ENCODE results near the gene LMBR1L.

The LMBR1L gene

DNA sequence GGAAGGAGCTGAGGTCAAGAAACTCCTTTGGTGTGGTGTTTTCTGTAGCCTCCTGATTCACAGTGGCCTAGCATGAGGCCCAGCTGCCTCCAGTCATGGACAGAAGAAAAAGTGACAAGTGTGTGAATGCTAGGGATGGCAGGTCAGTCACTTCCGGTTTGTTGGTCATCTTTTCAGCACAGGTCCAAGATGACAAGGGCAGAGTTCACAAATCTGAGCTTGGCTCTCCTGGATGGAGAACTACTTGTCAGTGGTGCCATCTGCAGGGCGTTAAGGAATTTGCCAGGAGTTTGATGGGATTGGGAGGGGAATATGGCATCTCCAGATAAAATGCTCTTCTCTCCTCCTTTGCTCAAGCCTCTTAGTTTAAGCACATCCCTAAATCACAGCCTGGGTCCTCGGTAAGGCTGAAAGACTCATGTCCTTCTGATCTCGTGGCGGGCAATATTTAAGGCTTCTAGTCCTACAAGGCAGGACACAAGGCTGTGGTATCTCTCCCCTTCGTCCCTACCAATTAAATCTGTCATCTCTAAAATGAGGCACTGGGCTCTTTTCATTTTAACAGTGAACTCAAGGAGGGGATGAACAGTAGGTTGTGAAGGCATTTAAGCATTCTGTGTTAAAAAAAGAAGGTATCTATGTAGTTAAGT, 10.5 kb upstream of the LMBR1L start:
- WGBS, 2 experiments: 37% methylated on average over 6 of the region's 6 CpGs
- Histone ChIP-seq H3K36me3 (ENCODE audit: control insufficient read depth, insufficient read depth, low read length) (no peaks in the 10 kb centered on the region), H3K9me3 (ENCODE audit: control insufficient read depth, low read length) (no peaks in the 10 kb centered on the region), H3K27me3 (ENCODE audit: control insufficient read depth, insufficient read depth, low read length, poor library complexity, severe bottlenecking) (no peaks in the 10 kb centered on the region), H3K27ac (ENCODE audit: insufficient read depth, low read depth, low read length, poor library complexity, severe bottlenecking) (no peak overlapping the region), H3K4me1 (ENCODE audit: control insufficient read depth, insufficient read depth, low read length) (peaks cover 7% of the 10 kb centered on the region), H3K4me3 (ENCODE audit: insufficient read depth, low read depth, low read length) (no peak overlapping the region)

DNA sequence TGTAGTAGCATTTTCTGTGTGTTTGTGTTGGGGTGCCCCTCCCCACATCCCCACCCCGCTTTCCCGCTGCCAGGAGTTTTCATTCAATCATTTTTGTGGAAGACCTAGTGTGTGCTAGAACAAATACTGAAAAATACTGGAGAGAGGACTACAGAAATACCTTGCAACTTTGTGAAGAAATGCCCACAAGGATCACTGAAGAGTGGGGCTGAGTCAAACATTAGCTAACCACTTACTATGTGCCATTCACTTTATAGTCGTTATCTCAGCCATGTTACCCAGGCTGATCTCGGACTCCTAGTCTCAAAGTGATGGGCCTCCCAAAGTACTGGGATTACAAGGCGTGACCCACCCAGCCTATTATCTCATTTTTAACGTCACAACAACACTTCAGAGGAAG, 559 bp upstream of the LMBR1L start:
- H3K27ac ChIP-seq (ENCODE audit: insufficient read depth, low read depth, low read length, poor library complexity, severe bottlenecking): no peak overlapping the region
- no peaks in the 10 kb centered on the region for H3K9me3 ChIP-seq (ENCODE audit: control insufficient read depth, low read length)
- H3K4me3 ChIP-seq (ENCODE audit: insufficient read depth, low read depth, low read length): peak overlapping the region; percentile 99
- no peaks in the 10 kb centered on the region for H3K36me3 ChIP-seq (ENCODE audit: control insufficient read depth, insufficient read depth, low read length)
- WGBS, 2 experiments: 61 to 79% methylated on average over 4 to 6 of the region's 6 CpGs
- H3K4me1 ChIP-seq (ENCODE audit: control insufficient read depth, insufficient read depth, low read length): peaks cover 7% of the 10 kb centered on the region
- H3K27me3 ChIP-seq (ENCODE audit: control insufficient read depth, insufficient read depth, low read length, poor library complexity, severe bottlenecking): no peaks in the 10 kb centered on the region

DNA sequence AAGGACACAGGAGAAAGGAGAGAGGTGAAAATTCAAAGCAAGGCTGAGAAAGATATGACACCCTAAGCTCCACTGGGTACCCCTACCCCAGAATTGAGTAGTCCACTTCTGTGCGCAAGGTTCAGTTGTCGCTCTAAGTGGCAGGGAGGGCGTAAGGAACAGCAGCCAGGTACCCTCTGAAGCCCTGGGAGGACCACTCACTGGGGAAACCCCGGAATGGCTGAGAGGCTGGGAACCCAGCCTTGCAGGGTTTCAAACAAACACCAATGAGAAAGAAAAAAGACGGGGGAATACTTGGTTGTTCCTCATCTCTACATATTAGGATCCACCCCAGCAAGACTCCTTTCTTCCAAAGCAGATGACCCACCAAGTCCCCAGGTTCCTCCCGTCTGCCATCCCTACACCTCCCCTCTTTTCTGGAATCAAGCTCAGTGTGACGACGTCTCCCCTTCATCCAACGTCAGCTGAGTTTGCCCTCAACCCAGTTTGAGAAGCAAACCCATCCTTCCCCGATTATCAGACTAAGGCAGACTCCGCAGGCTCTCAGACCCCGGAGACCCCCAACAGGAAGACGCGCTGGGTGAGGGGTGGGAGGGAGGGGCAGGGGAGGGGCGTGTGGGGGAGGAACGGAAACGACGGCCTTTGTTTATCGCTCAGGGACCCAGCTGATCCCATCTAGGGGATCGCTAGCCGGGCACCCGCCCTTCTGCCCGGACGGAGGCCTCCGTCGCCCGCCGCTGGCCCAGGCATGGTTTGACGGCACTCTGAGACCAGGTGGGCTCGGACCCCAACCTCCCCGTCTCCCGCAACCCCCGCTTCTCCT, 795 bp downstream of the LMBR1L start:
- WGBS, 2 experiments: 7% methylated on average over 31 to 33 of the region's 33 CpGs
- Histone ChIP-seq H3K36me3 (ENCODE audit: control insufficient read depth, insufficient read depth, low read length) (peaks cover 2% of the 10 kb centered on the region), H3K27ac (ENCODE audit: insufficient read depth, low read depth, low read length, poor library complexity, severe bottlenecking) (peak overlapping the region; percentile 85), H3K9me3 (ENCODE audit: control insufficient read depth, low read length) (no peaks in the 10 kb centered on the region), H3K4me3 (ENCODE audit: insufficient read depth, low read depth, low read length) (peak overlapping the region; percentile 99), H3K4me1 (ENCODE audit: control insufficient read depth, insufficient read depth, low read length) (peaks cover 7% of the 10 kb centered on the region), H3K27me3 (ENCODE audit: control insufficient read depth, insufficient read depth, low read length, poor library complexity, severe bottlenecking) (no peaks in the 10 kb centered on the region)

DNA sequence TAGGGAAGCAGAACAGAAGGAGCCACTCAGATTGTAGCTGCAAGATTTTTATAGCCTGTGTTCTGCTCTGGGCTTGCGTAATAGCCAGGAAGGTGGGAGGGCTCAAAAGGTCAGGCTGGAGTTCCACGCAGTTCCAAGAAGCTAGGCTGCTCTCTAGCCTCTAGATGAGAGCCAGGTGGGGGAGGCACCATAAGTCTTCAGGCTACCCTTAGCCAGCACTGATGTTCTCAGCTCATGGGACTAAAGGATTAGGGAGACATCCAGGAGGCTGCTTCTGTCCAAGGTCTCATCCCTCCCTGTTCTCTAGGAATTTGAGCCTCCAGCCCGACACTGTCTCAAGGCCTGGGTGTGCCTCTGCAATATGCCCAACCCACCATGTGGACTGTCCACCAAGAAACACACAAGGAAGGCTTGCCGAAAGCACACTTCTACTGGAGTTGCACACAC, 1.7 kb downstream of the LMBR1L start:
- H3K27ac ChIP-seq (ENCODE audit: insufficient read depth, low read depth, low read length, poor library complexity, severe bottlenecking): no peak overlapping the region
- peaks cover 10% of the 10 kb centered on the region for H3K36me3 ChIP-seq (ENCODE audit: control insufficient read depth, insufficient read depth, low read length)
- no peaks in the 10 kb centered on the region for H3K9me3 ChIP-seq (ENCODE audit: control insufficient read depth, low read length)
- H3K4me3 ChIP-seq (ENCODE audit: insufficient read depth, low read depth, low read length): peak overlapping the region; percentile 99
- no peaks in the 10 kb centered on the region for H3K27me3 ChIP-seq (ENCODE audit: control insufficient read depth, insufficient read depth, low read length, poor library complexity, severe bottlenecking)
- peaks cover 7% of the 10 kb centered on the region for H3K4me1 ChIP-seq (ENCODE audit: control insufficient read depth, insufficient read depth, low read length)
- WGBS, 2 experiments: 91 to 93% methylated on average over 4 of the region's 4 CpGs

DNA sequence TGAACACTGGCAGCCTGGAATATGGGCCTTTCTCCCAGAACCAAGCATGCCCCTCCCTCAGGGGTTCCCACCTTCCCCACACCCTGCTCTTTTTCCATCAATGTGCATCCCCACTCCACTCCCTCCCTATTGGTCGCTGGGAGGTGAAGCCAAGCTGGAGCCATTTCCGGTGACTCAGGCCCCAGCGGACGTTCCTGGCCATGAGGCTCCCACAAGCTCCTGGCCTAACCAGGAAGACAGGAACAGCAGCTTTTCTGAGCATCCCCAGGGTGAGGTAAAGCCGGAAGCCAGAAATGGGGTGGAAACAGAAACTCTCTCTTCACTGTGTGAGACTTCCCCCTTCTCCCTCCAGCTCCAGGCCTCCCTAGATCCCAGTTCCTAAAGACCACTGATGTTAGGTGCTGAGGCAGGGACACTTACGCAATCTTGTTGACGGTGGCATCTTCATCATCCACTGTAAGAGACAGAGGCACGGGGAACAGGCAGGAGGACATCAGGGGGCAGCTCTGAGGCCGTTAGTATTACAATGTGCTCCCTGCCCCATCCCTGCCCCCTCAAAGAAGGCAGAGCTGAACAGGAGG, 5.1 kb downstream of the LMBR1L start:
- Histone ChIP-seq H3K27ac (ENCODE audit: insufficient read depth, low read depth, low read length, poor library complexity, severe bottlenecking) (no peak overlapping the region), H3K36me3 (ENCODE audit: control insufficient read depth, insufficient read depth, low read length) (peaks cover 28% of the 10 kb centered on the region), H3K4me1 (ENCODE audit: control insufficient read depth, insufficient read depth, low read length) (peaks cover 7% of the 10 kb centered on the region), H3K9me3 (ENCODE audit: control insufficient read depth, low read length) (no peaks in the 10 kb centered on the region), H3K4me3 (ENCODE audit: insufficient read depth, low read depth, low read length) (no peak overlapping the region), H3K27me3 (ENCODE audit: control insufficient read depth, insufficient read depth, low read length, poor library complexity, severe bottlenecking) (no peaks in the 10 kb centered on the region)
- 91 to 92% methylated on average over 9 of the region's 9 CpGs for WGBS, 2 experiments

DNA sequence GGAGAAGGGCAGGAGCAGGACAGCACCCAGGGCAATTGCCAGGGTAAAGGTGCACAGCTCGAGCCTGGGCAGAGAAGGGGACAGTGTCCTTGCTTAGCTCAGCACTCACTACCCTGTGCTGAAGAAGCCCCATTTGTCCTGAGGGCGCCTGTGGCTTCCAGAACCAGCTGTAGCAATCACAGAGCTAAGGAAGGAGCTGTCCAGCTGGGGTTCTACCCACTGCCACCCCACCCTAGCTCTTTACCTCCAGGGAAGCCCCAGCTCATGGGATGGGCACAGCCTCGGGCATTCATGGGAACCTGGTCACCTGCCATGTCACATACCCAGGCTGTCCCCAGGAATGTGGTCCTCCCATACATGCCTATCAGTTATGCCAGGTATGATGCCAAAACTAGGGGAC, 5.8 kb downstream of the LMBR1L start:
- Histone ChIP-seq H3K27me3 (ENCODE audit: control insufficient read depth, insufficient read depth, low read length, poor library complexity, severe bottlenecking) (no peaks in the 10 kb centered on the region), H3K4me3 (ENCODE audit: insufficient read depth, low read depth, low read length) (no peak overlapping the region), H3K27ac (ENCODE audit: insufficient read depth, low read depth, low read length, poor library complexity, severe bottlenecking) (no peak overlapping the region), H3K4me1 (ENCODE audit: control insufficient read depth, insufficient read depth, low read length) (peaks cover 7% of the 10 kb centered on the region), H3K36me3 (ENCODE audit: control insufficient read depth, insufficient read depth, low read length) (peaks cover 33% of the 10 kb centered on the region), H3K9me3 (ENCODE audit: control insufficient read depth, low read length) (no peaks in the 10 kb centered on the region)
- WGBS, 2 experiments: 92 to 93% methylated on average over 3 of the region's 3 CpGs

DNA sequence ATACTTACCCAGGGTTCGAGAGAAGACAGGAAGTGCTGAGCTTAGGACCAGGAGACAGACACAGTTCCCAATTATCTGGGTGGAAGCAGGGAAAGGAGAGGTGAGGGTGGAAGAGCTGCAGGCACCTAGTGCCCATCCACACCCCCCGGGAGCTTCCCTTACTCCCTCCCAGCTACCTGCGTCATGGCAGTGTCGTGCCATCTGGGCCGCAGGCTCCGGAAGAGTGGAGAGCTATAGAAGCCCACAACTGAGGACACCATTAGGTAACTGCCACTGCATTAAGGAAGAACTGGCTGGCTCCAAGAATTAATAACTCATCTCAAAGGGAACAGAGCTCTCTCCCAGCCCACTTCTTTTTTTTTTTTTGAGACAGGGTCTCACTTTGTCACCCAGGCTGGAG, 10.3 kb downstream of the LMBR1L start:
- WGBS, 2 experiments: 93 to 95% methylated on average over 6 of the region's 6 CpGs
- Histone ChIP-seq H3K9me3 (ENCODE audit: control insufficient read depth, low read length) (no peaks in the 10 kb centered on the region), H3K27me3 (ENCODE audit: control insufficient read depth, insufficient read depth, low read length, poor library complexity, severe bottlenecking) (peaks cover 3% of the 10 kb centered on the region), H3K4me1 (ENCODE audit: control insufficient read depth, insufficient read depth, low read length) (no peaks in the 10 kb centered on the region), H3K36me3 (ENCODE audit: control insufficient read depth, insufficient read depth, low read length) (peaks cover 42% of the 10 kb centered on the region), H3K27ac (ENCODE audit: insufficient read depth, low read depth, low read length, poor library complexity, severe bottlenecking) (no peak overlapping the region), H3K4me3 (ENCODE audit: insufficient read depth, low read depth, low read length) (no peak overlapping the region)

DNA sequence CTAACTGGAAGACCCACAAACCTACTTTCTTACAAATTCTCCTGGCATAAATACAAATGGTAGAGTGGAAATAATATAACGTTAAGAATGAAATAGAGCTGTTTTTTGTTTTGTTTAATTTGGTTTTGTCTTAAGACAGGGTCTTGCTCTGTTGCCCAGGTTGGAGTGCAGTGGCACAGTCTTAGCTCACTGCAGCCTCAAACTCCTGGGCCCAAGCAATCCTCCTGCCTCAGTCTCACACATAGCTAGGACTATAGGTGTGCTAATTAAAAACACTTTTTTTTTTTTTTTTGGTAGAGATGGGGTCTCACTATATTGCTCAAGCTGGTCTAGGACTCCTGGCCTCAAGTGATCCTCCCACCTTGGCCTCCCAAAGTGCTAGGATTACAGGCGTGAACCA, 11.9 kb downstream of the LMBR1L start:
- Histone ChIP-seq H3K4me3 (ENCODE audit: insufficient read depth, low read depth, low read length) (no peak overlapping the region), H3K4me1 (ENCODE audit: control insufficient read depth, insufficient read depth, low read length) (peaks cover 13% of the 10 kb centered on the region), H3K9me3 (ENCODE audit: control insufficient read depth, low read length) (no peaks in the 10 kb centered on the region), H3K27me3 (ENCODE audit: control insufficient read depth, insufficient read depth, low read length, poor library complexity, severe bottlenecking) (peaks cover 19% of the 10 kb centered on the region), H3K36me3 (ENCODE audit: control insufficient read depth, insufficient read depth, low read length) (peaks cover 31% of the 10 kb centered on the region), H3K27ac (ENCODE audit: insufficient read depth, low read depth, low read length, poor library complexity, severe bottlenecking) (no peak overlapping the region)
- 87 to 100% methylated on average over 2 of the region's 2 CpGs for WGBS, 2 experiments

DNA sequence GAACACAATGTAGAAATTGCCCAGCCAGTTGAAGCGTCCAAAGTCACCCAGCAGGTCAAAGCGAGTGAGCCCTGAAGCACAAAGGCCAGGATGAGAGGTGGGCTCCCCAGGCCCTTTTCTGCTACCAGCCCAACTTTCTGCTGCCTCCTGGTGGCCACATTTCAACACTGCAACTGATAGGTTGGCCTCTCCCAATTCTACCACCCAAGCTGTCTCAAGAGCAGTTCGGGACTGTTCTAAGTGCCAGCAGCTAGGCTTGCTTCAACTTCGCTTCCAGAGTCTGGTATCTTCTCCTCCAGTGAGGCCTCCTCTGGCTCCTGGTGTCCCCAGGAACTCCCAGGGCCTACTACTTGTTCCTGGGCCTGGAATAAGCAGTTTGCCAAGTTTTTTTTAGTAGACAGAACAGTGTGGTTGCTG, 12.6 kb downstream of the LMBR1L start:
- peaks cover 26% of the 10 kb centered on the region for H3K36me3 ChIP-seq (ENCODE audit: control insufficient read depth, insufficient read depth, low read length)
- peaks cover 17% of the 10 kb centered on the region for H3K4me1 ChIP-seq (ENCODE audit: control insufficient read depth, insufficient read depth, low read length)
- no peaks in the 10 kb centered on the region for H3K9me3 ChIP-seq (ENCODE audit: control insufficient read depth, low read length)
- no peak overlapping the region for H3K4me3 ChIP-seq (ENCODE audit: insufficient read depth, low read depth, low read length)
- WGBS, 2 experiments: 55 to 59% methylated on average over 4 of the region's 4 CpGs
- H3K27ac ChIP-seq (ENCODE audit: insufficient read depth, low read depth, low read length, poor library complexity, severe bottlenecking): no peak overlapping the region
- H3K27me3 ChIP-seq (ENCODE audit: control insufficient read depth, insufficient read depth, low read length, poor library complexity, severe bottlenecking): peaks cover 26% of the 10 kb centered on the region

DNA sequence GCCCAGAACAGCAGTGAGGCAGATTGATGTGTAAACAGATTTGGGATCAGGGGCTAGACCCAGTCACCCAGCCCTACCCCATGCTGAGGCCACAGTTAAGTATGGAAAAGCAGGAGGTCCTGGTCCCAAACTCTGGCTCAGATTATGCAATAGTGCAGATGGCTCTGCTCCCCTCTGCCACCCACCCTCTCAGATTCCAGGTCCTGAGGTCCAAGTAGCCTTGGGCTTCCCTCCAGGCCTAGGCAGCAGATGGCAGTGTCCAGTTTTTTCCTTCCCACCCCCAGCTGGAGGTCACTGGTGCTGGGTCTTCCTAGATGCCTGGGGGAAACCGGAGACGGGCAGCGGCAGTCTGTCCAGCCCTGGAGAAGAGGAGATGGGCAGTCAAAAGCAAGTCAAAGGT, 13.3 kb downstream of the LMBR1L start:
- no peak overlapping the region for H3K4me3 ChIP-seq (ENCODE audit: insufficient read depth, low read depth, low read length)
- 92 to 95% methylated on average over 3 of the region's 3 CpGs for WGBS, 2 experiments

More for the DNA sequence above, 13.3 kb downstream of the LMBR1L start:
- H3K27ac ChIP-seq (ENCODE audit: insufficient read depth, low read depth, low read length, poor library complexity, severe bottlenecking): no peak overlapping the region
- H3K9me3 ChIP-seq (ENCODE audit: control insufficient read depth, low read length): no peaks in the 10 kb centered on the region
- H3K4me1 ChIP-seq (ENCODE audit: control insufficient read depth, insufficient read depth, low read length): peaks cover 21% of the 10 kb centered on the region
- peaks cover 26% of the 10 kb centered on the region for H3K36me3 ChIP-seq (ENCODE audit: control insufficient read depth, insufficient read depth, low read length)
- peaks cover 33% of the 10 kb centered on the region for H3K27me3 ChIP-seq (ENCODE audit: control insufficient read depth, insufficient read depth, low read length, poor library complexity, severe bottlenecking)

Measured in ectodermal cell (in vitro differentiated cells).